CD4-positive, alpha-beta T cell treated with Interleukin-4 for 4 hours (primary cell): Measurements from ENCODE around the gene TMEM234.
"Not testable (repeated sequence)": the region's sequence is repeated elsewhere in the genome, so short reads cannot be mapped to it uniquely, and the experiment has no call there.

Experiments
- DNase-seq: peaks from one replicate; pipeline ENCODE4 v3.0.0-alpha.2; 2020

TMEM234 gene

DNA sequence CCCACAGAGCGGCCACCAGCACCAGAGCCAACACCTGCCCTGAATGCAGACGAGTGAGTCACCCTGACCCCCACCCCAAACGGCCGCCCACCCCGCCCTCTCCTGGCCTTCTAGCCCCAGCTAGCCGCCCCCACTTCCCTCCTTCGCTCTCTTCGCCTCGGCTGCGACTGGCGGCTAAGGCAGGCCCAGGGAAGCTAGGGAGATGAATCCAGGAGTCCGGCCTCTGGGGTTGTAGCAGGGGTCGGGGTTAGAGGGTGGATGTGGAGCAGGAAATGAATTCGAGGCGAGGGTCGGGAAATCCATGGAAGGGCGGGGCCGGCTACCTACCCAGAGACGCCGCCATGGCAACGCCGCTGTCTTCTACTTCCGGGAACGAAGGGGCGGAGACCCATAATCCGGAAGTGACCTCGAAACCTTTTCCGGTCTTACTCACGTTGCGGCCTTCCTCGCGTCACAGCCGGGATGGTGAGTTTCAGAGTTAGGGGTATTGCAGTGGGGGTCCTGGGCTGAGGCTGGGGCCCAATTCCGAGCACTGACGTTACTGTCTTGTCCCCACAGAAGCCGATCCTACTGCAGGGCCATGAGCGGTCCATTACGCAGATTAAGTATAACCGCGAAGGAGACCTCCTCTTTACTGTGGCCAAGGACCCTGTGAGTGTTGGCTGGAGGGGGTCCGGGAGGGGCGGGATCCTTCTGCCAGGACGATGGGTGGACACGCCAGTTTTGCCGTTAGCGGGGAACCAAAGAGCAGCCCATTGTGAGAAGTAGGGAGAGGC lies at the start of gene TMEM234, which contains the start of gene EIF3I:
Gene TMEM234 (minus strand): TSS at position 374 of the 776 bp plus-strand sequence. CDS start 31 bp downstream, at position 343.
Gene EIF3I (plus strand): TSS at position 428 of the 776 bp plus-strand sequence. CDS start 35 bp downstream, at position 463.
- DNase-seq = peak; percentile 92

DNA sequence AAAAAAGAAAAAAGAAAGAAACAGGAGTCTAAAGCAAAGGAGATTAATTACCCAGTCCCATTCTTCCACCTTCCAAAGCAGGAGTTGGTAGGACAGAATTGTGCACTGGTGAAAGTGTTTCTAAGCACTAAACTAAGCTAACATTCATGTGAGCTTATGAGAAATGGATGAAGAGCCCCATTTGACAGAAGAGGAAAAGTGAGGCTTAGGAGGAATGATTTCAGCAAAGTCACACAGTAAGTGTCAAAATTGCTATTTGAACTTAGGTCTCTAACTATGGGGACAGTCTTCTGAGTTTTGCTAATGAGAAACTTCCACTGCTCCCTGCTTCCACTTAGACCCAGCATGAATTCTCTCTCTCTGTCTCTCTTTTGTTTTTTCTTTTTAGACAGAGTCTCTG lies 47.6 kb upstream of the TMEM234 start:
- no peak for DNase-seq

DNA sequence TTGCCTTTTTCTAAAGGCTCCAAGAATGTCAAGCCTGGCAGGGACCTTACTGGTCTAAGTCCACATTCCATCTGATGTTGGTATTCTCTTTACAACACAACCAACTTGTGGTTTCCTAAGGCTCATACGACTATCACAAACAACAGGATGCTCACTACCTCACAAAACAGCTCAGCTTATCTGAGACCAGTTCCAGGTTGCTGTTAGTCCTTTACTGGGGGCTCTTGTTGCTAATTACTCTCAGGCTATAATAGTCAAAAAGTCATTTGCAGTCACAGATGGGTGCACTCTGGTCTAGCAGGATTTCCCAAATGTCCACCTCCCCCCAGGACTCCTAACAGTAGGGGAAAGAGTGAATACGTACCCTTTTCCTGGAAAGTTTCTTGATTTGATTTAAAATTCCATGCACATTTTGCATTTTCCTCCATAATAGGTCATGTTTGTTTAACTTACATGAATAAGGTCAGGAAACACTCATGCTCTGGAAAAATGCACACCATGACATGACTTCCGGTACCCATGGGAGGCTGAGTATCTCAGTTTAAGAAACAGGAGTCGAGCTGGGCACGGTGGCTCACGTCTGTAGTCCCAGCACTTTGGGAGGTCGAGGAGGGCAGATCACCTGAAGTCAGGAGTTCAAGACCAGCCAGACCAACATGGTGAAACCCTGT lies 44.9 kb upstream of the TMEM234 start:
- no peak for DNase-seq

DNA sequence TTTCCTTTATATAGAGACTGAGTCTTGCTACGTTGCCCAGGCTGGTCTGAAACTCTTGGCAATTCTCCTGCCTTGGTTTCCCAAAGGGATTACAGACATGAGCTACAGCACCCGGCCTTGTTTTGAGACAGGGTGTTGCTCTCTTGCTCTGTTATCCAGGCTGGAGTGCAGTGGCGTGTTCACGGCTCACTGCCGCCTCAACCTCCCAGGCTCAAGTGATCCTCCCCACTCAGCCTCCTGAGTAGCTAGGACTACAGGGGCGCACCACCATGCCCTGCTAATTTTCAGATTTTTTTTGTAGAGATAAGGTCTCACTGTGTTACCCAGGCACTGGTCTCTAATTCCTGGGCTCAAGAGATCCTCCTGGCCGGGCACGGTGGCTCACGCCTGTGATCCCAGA lies 43.7 kb upstream of the TMEM234 start:
- no peak for DNase-seq

DNA sequence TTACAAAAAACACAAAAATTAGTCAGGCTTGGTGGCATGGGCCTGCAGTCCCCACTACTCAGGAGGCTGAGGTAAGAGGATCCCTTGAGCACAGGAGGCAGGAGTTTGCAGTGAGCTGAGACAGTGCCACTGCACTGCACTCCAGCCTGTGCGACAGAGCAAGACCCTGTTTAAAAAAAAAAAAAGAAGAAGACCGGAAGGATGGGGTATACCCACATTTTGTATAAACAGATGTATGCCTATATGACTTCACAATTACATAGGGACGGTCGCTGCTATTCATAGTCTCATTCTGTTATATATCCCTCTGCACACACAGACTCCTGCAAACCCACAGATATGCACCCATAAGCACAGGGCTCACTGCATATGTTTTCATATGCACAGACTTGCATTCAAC lies 41.6 kb upstream of the TMEM234 start:
- no peak for DNase-seq

DNA sequence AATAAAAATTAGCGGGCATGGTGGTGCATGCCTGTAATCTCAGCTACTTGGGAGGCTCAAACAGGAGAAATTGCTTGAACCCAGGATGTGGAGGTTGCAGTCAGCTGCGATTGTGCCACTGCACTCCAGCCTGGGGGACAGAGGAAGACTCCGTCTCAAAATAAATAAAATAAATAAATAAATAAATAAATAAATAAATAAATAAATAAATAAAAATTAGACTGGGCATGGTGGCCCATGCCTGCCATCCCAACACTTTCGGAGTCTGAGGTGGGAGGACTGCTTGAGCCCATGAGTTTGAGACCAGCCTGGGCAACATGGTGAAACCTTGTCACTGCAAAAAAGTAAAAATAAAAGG lies 41.1 kb upstream of the TMEM234 start:
- DNase-seq = not testable (repeated sequence)

DNA sequence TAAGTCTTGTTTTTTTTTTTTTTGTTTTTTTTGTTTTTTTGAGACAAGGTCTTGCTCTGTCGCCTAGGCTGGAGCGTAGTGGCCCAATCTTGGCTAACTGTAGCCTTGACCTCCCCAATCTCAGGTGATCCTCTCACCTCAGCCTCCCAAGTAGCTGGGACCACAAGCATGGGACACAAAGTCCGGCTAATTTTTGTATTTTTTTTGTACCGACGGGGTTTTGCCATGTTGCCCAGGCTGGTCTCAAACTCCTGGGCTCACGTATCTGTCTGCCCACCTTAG lies 35.0 kb upstream of the TMEM234 start:
- no peak for DNase-seq

DNA sequence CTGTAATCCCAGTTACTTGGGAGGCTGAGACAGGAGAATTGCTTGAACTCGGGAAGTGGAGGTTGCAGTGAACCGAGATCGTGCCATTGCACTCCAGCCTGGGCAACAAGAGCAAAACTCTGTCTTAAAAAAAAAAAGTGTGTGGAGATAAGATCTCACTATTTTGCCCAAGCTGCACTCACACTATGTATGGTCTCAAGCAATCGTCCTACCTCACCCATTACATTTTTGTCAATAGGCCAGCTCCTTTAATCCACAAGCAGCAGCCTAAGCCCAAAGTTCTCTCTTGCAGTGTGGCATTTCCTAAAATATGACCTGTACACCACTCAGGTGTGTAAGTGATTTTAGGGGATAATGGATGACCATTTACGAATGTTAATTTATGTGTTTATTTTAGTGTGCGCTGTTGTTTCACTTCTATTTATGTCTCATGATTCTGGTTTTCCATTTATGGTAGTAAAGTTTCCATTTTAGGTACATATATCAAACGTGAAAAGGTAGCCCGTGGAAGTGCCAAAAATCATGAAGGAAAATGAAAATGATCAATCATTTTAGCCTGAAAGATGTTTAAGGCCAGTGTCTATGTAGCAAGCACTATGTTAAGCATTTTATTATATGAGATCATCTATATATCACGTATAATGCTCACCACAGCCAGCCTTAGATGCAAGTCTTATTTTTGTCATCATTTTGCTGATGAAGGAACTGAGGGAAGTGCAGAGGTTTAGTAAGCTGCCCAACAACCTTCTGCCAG lies 34.5 kb upstream of the TMEM234 start:
- peak; percentile 50 for DNase-seq

DNA sequence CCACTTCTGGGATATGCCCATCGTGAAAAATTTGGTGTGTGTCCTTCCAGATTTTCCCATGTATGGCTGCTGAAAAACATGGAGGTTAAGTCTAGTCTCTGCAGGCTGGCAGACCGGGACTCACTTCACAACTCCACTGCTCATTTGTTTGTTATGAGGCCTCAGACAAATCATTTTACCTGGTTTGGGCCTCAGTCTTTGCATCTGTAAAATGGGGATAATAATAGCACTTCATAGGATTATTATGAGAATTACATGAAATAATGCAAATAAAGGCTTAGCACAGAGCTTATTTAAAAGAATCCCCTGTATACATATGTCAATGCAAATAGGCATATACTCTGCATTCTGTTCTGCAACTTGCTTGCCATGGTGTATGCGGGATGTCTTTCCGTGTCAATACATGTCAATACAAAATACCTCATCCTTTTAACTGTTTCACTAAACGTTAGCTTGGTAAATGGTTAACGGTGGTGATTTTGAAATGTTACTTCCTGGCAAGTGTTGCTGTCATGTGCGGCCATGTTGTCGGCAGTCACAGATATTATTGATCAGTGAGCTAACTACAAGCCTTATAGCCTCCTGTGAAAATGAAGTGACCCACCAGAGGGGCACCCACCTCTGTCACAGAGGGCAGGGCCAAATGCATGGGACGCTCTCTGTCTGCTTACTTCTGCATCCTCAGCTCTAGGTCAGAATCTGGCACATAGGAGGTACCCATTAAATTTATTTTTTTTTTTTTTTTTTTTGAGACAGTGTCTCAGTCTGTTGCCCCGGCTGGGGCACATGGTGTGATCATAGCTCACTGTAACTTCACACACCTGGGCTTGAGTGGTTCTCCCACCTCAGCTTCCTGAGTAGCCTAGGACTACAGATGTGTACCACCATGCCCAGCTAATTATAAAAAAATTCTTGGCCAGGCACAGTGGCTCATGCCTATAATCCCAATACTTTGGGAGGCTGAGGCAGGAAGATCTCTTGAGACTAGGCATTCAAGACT lies 33.2 kb upstream of the TMEM234 start:
- peak; percentile 44 for DNase-seq

DNA sequence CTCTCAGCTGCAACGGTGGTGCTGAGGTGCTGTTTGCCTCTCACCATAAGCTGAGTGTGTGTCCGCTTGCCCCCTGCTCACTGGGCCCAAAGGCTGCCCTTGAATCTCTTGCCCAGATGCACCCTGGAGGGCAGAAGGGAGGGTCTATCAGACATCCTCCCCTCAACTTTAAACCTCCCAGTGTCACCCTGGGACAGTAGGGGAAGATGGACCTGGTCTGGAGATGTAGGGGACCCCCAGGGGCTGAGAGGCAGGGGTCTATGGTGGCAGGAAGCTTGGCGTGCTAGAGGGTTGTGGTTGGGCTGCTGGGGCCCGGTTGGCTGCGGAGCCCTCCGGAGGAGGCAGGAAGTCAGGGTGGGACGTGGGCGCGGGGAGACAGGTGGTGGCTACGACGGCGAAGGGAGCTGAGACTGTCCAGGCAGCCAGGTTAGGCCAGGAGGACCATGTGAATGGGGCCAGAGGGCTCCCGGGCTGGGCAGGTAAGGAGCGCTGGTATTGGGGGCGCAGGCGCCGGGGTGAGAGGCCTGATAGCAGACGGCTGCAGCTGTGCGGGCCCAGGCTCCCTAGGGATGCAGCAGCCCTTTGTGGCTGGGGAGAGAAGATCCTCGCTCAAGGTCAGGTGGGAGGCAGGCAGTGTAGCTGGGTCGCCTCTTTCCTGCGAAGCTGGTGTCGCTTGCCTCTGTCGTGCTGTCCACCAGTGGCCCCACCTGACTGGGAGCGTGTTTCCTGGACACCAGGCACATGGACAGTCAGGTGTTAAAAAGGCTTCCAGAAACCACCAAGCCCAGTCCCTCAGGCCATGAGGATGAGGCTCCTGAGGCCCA lies 29.0 kb upstream of the TMEM234 start, which contains the start of gene LCK:
Gene LCK (plus strand): TSS at position 373 of the 824 bp plus-strand sequence. CDS start 23,065 bp downstream, outside the sequence.
- DNase-seq = peak; percentile 57

DNA sequence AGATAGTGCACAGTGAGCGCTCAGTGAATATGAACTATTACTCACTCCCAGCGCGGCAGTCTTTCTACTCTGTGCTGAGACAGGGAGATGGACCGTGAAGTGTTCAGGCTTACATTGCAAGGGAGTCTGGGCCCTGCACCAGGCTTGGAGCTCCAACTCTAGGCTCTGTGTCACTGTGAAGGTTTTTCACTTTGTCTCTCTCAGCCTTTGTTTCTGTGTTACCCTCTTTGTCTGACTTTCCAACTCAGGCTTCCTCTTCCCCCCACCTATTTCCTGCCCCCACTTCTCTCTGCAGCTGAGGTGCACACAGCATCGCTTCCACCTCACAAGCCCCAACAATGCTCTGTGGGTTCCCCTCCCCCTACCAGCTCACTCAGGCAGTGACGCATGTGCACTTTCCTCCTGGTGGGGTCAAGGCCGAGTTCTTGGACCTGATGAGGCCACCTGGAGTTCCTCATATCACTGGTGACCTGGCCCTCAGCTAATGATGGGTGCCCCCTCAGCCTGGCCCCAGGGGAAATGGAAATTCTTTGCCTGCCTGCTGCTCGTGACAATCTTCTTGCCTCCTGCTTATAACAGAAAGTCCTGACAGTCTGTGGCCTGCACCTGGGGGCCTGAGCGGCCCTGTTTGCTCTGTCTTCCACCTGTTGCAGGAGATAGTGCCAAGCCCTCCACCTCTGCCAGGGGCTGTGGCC lies 27.8 kb upstream of the TMEM234 start:
- peak; percentile 93 for DNase-seq

DNA sequence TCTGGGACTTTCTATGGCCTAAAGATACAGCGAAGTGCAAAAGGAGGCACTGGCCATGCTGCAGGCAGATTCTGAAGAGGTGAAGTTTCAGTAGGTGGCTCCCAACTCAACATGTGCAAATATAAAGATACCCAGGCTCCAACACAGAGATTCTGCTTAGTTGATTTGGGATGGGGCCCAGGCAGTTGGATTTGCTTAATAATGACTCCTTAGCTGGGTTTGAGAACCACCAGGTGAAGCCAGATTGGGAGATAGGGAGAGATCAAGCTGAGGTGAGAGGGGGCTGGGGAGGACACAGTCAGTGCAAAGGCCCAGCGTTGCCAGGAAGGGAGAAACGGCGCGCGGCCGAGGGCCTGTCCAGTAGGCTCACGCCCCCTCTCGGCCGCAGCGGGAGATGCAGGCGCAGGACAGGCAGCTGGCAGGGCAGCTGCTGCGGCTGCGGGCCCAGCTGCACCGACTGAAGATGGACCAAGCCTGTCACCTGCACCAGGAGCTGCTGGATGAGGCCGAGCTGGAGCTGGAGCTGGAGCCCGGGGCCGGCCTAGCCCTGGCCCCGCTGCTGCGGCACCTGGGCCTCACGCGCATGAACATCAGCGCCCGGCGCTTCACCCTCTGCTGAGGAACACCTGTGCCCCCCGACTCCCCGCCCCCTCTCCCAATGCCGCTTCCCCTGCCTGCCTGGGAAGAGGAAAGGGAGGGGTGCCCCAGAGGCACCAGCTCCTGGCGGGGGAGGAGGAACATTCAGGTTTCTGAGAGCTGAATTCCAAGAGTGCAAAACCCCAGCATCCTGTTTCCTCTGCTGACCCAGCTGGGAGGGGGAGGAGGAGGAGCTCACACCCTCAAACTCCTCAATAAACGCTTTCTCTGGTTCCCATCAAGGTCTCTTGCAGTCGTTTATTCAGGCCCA lies 26.1 kb upstream of the TMEM234 start:
- DNase-seq = peak; percentile 68

DNA sequence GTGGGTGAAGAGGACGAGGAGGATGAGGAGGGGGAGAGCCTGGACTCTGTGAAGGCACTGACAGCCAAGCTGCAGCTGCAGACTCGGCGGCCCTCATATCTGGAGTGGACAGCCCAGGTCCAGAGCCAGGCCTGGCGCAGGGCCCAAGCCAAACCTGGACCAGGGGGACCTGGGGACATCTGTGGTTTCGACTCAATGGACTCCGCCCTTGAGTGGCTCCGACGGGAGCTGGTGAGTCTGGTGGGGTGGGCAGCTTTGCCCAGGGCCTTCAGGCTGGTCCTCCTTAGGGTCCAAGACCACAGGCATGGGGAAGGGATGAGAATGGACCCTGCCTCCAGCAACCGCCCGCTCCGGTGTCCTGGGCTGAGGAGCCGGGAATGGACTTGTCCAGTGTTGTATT lies 25.3 kb upstream of the TMEM234 start:
- DNase-seq = no peak

DNA sequence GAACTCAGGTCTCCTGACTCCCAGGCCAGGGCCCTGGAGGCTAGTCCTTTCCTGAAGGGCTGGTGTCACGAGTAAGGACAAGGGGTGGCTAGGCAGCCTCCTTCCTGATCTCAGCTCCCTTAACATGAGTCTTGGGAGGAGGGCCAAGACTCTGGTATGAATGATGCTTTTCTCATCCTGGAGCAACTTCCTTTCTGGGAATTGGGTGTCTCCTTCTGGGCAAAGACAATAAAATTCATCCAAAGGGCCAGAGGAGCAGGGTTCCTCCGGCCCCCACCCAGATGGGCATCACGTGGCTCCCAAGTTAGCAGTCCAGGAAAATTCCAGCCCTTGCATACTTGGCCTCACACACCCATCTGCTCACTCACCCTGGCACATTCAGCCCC lies 24.7 kb upstream of the TMEM234 start, which contains the start of gene FAM167B:
Gene FAM167B (plus strand): TSS at position 335 of the 386 bp plus-strand sequence. CDS start 200 bp downstream, outside the sequence.
- no peak for DNase-seq

DNA sequence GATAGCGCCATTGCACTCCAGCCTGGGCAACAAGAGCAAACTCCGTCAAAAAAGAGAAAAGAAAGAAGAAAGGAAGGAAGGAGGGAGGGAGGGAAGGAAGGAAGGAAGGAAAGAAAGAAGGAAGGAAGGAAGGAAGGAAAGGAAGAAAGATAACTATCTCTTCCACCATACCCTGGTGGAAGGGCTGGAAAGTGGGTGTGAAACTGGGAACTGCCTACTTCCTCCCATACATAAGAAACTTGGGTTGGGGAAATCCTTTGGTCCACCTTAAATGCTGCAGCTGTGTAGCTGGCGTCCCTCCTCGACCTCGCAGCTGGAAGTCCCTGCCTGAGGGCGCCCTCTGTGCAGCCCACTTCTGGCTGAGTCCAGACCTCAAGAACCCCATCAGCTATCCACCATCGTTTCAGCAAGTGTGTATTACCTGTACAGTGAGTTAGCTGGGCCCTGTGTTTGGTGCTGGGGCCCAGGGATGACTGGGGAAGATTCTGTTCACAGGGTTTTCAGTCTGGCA lies 20.2 kb upstream of the TMEM234 start:
- no peak for DNase-seq

DNA sequence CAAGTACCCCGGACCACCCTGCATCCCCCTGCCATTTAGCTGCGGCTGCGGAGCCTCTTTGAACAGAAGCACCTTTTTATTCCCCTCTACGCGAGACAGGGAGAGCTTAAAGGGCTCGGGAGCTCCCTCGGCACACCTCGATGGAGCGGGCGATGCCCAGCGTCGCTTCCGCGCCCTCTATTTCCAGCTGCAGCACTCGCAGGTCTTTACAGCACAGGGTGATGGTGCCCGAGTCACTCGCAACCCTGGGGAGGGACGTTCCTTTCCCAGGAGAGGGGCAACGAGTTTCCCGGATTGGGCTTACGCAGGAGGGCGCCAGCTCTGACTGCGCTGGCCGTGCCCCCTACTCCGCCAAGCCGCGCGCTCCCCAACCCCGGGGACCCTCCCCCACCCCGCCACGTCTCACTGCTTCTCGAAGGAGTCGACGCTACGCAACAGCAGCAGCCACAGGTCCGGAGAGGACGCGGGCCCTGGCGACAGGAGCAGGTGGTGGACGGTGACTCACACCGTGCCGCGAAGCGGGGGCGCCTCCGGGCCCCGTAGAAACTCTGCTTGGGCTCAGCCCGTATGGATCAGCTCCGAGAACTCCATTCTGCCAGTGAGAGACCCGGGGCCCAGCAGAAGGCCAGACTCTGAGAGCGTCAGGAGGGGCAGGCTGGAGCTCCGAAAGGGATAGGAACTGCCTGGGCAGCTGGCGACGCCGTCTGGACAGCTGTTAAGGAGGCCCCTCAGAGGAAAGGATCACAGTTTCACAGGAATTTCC lies 19.0 kb upstream of the TMEM234 start:
- DNase-seq = peak; percentile 32

DNA sequence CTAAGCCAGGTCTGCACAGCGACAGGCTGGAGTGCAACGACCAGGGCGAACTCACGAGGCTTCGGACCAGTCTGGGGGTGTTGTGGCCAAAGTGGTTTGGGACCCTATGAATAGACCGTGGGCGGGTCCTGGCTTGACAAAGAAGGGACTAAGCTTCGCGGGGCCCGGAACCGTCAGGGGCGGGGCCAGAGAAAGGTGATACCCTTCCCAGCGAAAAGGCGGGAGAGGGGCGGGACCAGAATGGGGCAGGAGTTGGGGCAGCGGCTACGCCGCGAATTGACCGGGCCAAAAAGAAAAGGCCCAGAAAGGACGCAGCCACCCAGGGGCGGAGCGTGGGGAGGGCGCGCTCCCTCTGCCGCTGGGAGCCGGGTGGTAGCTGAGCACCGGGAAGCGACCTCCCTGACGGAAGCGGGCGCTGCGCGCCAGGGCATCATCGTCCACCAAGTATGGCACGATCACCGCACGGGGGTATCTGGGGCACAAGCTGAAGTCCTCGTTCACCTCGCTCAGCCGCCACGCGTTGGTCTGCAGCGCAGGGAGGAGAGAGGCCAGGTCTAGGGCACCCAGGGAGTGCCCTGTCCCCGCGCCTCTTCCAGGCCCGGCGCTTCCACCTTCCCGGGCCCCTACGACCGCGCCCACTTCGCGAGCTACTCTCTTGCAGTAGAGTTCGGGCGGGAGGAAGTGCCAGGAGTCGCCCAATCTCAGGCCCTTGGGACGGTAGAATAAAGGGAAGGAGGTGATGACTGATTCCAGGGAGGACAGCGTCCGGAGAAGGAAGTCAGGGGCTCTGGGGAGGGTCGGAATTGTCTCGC lies 18.2 kb upstream of the TMEM234 start:
- DNase-seq = peak; percentile 60

DNA sequence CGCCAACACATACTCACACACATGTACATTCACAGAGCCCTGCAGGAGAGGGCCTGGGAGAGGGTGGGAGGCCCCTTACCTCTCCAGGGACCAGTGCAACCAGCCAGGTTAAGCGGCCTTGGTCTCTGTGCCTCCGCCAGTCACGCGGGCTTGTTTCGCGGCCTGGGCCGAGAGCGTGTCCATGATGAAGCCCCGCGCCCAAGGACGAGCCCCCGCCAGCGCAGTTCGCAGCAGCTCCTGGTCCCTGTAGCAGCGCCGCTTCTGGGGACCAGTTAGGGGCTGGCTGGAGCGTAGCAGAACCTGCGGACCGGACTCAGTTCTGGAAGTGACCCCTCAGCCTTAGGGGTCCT lies 17.6 kb upstream of the TMEM234 start:
- no peak for DNase-seq
